CD4-positive, alpha-beta T cell (primary cell): ENCODE measurements around the gene RAB31. TPM values are rescaled to one million over a fixed set of nuclear protein-coding genes. Genes with fewer than 3 reads are reported as not detected.

ENCODE experiments used
- ATAC-seq: fragments of 200-7000 bp; cut with Tn5 transposase; one replicate; pipeline ENCODE4 v1.10.0; 2022; ENCODE audit warnings: mild to moderate bottlenecking; ENCODE audit not compliant: poor library complexity
- CTCF ChIA-PET: fragments of 350-600 bp; sonication (Branson Sonifier 250); formaldehyde crosslinking; loops from one replicate; lab custom pipeline; 2021; ENCODE audit warnings: antibody characterized with exemption, inconsistent platforms; lab: Charles Lee
- POLR2A ChIA-PET: fragments of 350-600 bp; sonication (Branson Sonifier 250); formaldehyde crosslinking; loops from one replicate; lab custom pipeline; 2021; ENCODE audit warnings: antibody characterized with exemption, inconsistent platforms; lab: Charles Lee
- DNase-seq, 14 experiments: peaks; one replicate each; pipeline ENCODE4 v3.0.0-alpha.2; 2013 to 2020; ENCODE audit warnings: mixed read lengths in 2 of 14
- H3K27ac ChIP-seq, 2 donors: one replicate each; pipeline versions ENCODE4 v1.5.1 to v1.7.0; 2013; ENCODE audit warnings: low read length in 2 of 2, low read depth in 1 of 2, mild to moderate bottlenecking in 1 of 2
- H3K27me3 ChIP-seq, 2 experiments: 1 replicate in 1 of 2; 2 replicates in 1 of 2; pipeline versions ENCODE4 v1.6.1 to v1.7.0; 2013; ENCODE audit warnings: low read length in 2 of 2, control low read depth in 1 of 2, mild to moderate bottlenecking in 1 of 2, moderate library complexity in 1 of 2; ENCODE audit not compliant: insufficient read depth in 2 of 2, control insufficient read depth in 1 of 2
- H3K36me3 ChIP-seq: one replicate; pipeline ENCODE4 v1.6.1; 2013; ENCODE audit warnings: low read length, control low read depth; ENCODE audit not compliant: insufficient read depth
- H3K4me1 ChIP-seq: one replicate; pipeline ENCODE4 v1.6.1; 2013; ENCODE audit warnings: low read length, control low read depth; ENCODE audit not compliant: insufficient read depth
- H3K4me3 ChIP-seq: one replicate; pipeline ENCODE4 v1.5.1; 2013; ENCODE audit warnings: mild to moderate bottlenecking, low read length, moderate library complexity
- H3K9me3 ChIP-seq, 2 experiments: 1 replicate in 1 of 2; 2 replicates in 1 of 2; pipeline versions ENCODE4 v1.6.1 to v1.7.0; 2013; ENCODE audit warnings: low read length in 2 of 2, mild to moderate bottlenecking in 2 of 2, control low read depth in 1 of 2, moderate library complexity in 1 of 2; ENCODE audit not compliant: control insufficient read depth in 1 of 2, insufficient read depth in 1 of 2
- H3K27ac Mint-ChIP-seq: one replicate; pipeline ENCODE4 v1.8.0; 2020; ENCODE audit warnings: mixed read lengths
- H3K27me3 Mint-ChIP-seq: one replicate; pipeline ENCODE4 v1.8.0; 2021; ENCODE audit warnings: mixed read lengths
- H3K36me3 Mint-ChIP-seq: one replicate; pipeline ENCODE4 v1.8.0; 2021; ENCODE audit warnings: low read depth, mixed read lengths
- H3K4me1 Mint-ChIP-seq: one replicate; pipeline ENCODE4 v1.8.0; 2021; ENCODE audit warnings: low read depth, mixed read lengths
- H3K4me3 Mint-ChIP-seq: one replicate; pipeline ENCODE4 v1.8.0; 2020; ENCODE audit warnings: mild to moderate bottlenecking, mixed read lengths
- H3K9me3 Mint-ChIP-seq: one replicate; pipeline ENCODE4 v1.8.0; 2020; ENCODE audit warnings: mixed read lengths
- intact Hi-C, 2 experiments: fragments of 100-400 bp; cut with DNase I in 1 of 2; cut with micrococcal nuclease in 1 of 2; formaldehyde crosslinking; loops; one replicate each; pipeline versions ENCODE4 v1.15.1 to v1.9.0; 2023 to 2025; cut with DNase I, micrococcal nuclease
- total RNA-seq, 174 experiments: library from RNA in 2 of 174; stranded (reverse) in 2 of 174; gene quantifications; one replicate each; pipeline ENCODE4 v1.2.3 and lab custom pipeline; 2021 to 2026
- TF ChIP-seq, protein P1 (sequence below): fragments of 200-600 bp; IDR thresholded peaks from one replicate; pipeline ENCODE4 v1.8.0; 2022; ENCODE audit warnings: antibody characterized with exemption, mild to moderate bottlenecking

Gene RAB31
- total RNA-seq, 2 experiments from 2014 or later: 1.1 to 1.3 TPM

DNA sequence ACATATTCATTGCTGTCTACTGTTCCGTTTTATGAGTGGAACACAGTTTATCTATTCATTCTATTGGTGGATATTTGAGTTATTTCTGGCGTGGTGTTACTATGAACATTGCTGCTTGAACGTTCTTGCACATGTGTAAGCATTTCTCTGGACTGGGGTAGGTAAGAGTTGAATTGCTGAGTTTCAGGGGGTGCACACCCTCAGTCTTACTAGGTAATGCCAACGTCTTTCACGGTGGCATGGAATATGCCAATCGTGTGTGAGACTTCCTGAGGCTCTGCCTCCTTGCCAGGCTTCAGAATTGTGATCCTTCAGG lies 121.3 kb downstream of the RAB31 start:
- TF ChIP-seq, protein P1, sequence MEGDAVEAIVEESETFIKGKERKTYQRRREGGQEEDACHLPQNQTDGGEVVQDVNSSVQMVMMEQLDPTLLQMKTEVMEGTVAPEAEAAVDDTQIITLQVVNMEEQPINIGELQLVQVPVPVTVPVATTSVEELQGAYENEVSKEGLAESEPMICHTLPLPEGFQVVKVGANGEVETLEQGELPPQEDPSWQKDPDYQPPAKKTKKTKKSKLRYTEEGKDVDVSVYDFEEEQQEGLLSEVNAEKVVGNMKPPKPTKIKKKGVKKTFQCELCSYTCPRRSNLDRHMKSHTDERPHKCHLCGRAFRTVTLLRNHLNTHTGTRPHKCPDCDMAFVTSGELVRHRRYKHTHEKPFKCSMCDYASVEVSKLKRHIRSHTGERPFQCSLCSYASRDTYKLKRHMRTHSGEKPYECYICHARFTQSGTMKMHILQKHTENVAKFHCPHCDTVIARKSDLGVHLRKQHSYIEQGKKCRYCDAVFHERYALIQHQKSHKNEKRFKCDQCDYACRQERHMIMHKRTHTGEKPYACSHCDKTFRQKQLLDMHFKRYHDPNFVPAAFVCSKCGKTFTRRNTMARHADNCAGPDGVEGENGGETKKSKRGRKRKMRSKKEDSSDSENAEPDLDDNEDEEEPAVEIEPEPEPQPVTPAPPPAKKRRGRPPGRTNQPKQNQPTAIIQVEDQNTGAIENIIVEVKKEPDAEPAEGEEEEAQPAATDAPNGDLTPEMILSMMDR: no peak
- ATAC-seq: no peak
- ChIA-PET POLR2A (no interaction called here), CTCF (no interaction called here)
- Mint-ChIP-seq H3K4me3 (no peak overlapping the region), H3K36me3 (no peaks in the 10 kb centered on the region), H3K27ac (no peak overlapping the region), H3K4me1 (no peaks in the 10 kb centered on the region), H3K9me3 (no peaks in the 10 kb centered on the region), H3K27me3 (no peaks in the 10 kb centered on the region)
- Histone ChIP-seq H3K27ac (no peak overlapping the region), H3K4me1 (no peaks in the 10 kb centered on the region), H3K27me3 (no peaks in the 10 kb centered on the region), H3K4me3 (no peak overlapping the region), H3K36me3 (no peaks in the 10 kb centered on the region), H3K9me3 (no peaks in the 10 kb centered on the region)
- DNase-seq: no peak
- intact Hi-C loops: no loop called here

- Mint-ChIP-seq H3K4me1 (no peaks in the 10 kb centered on the region), H3K27ac (no peak overlapping the region), H3K36me3 (no peaks in the 10 kb centered on the region), H3K9me3 (no peaks in the 10 kb centered on the region), H3K27me3 (no peaks in the 10 kb centered on the region), H3K4me3 (no peak overlapping the region)
- no peak overlapping the region for H3K27ac ChIP-seq
- ChIA-PET CTCF (no interaction called here), POLR2A (no interaction called here)
- no peak for DNase-seq
- H3K27me3 ChIP-seq: no peaks in the 10 kb centered on the region
- H3K4me1 ChIP-seq: no peaks in the 10 kb centered on the region
- H3K9me3 ChIP-seq: no peaks in the 10 kb centered on the region
- no peak for ATAC-seq
- intact Hi-C loops: no loop called here
- H3K36me3 ChIP-seq: no peaks in the 10 kb centered on the region
- TF ChIP-seq, protein P1: no peak
- H3K4me3 ChIP-seq: no peak overlapping the region
Measured at GRCh38 chr18:9831036-9831722, 123.1 kb downstream of the RAB31 start.

DNA sequence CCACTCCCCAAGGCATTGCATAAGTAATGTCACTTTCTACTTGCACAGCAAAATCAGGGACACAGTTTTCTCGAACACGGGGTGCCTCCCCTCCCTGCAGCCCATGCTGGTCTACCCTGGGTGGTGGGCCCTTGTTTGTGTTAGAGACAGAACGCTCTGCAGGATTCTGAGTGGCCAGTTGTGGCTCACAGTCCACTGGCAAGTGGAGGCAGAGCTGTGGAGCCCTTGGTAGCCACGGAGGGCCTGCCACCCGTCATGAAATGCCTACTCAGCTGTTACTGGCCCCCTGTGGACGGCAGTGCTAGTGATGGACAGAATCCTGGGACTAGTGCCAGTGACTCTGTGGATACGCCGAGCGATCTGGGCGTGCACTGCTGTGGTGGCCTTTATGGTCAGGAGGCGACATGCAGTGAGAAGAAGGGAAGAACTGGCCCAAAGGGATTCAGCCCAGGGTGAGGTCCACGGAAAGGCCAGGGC lies 123.7 kb downstream of the RAB31 start:
- H3K27ac Mint-ChIP-seq: no peak overlapping the region
- ChIA-PET POLR2A (no interaction called here), CTCF (no interaction called here)
- no peak overlapping the region for H3K27ac ChIP-seq
- no peaks in the 10 kb centered on the region for H3K9me3 Mint-ChIP-seq
- H3K4me1 ChIP-seq: no peaks in the 10 kb centered on the region
- H3K27me3 Mint-ChIP-seq: peaks cover 4% of the 10 kb centered on the region
- no peaks in the 10 kb centered on the region for H3K36me3 Mint-ChIP-seq
- H3K27me3 ChIP-seq: no peaks in the 10 kb centered on the region
- no peaks in the 10 kb centered on the region for H3K9me3 ChIP-seq
- intact Hi-C loops: no loop called here
- no peak overlapping the region for H3K4me3 Mint-ChIP-seq
- DNase-seq (no peak), ATAC-seq (no peak)
- TF ChIP-seq, protein P1: no peak
- no peaks in the 10 kb centered on the region for H3K36me3 ChIP-seq
- no peaks in the 10 kb centered on the region for H3K4me1 Mint-ChIP-seq
- H3K4me3 ChIP-seq: no peak overlapping the region
